ENCODE measurements around the gene SLIT3.

GRCh38 chr5:169125571-169125970, 175.4 kb downstream of the SLIT3 start:
- TF ChIP-seq EZH2 (IDR thresholded peaks at IDR 0.05; ENCODE audit: low read length, unreplicated experiment) = no peak
- TF ChIP-seq CTCF (conservative IDR thresholded peaks at IDR 0.05; ENCODE audit: low read depth, low read length) = no peak

Measured in PC-3 (cell line).